Subcutaneous adipose tissue (tissue), 4 donors: ENCODE data around the gene ARL4A. TPM values are rescaled to one million over a fixed set of nuclear protein-coding genes. Genes with fewer than 3 reads are reported as not detected.

Experiments
- CTCF ChIP-seq: fragments of 450-650 bp; IDR thresholded peaks from one replicate; pipeline ENCODE4 v1.5.1; 2016; ENCODE audit warnings: low read depth, mild to moderate bottlenecking, control low read depth, antibody characterized with exemption, moderate library complexity
- total RNA-seq, 4 donors: library from RNA; depleted of rRNA; stranded (reverse); fragments of >200 nt; gene quantifications; one replicate each; pipeline ENCODE4 v1.1.0, GENCODE V29; 2016

The ARL4A gene
- total RNA-seq, 4 donors from 2014 or later = 38.8 to 47.1 (median 43.4) TPM

- TF ChIP-seq CTCF = no peak
Observed at GRCh38 chr7:12643001-12643643, 44.3 kb upstream of the ARL4A start.

DNA sequence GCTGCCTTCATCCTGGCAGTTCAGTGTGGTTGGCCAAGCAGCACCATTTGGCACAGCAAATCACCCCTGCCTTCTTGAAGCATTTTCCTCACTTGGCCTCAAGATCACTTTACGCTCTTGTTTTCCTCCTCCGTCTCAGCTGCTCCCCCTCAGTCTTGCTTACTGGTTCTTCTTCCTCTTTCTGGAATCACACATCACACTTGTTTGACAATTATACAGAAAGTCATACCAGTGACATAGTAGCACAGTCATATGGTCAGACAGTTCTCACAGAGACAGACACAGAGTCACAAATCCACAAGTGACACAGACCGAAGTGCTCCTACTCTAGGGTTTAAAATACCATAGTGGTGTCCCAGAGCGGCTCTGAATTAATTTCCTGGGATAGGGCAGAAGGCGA, 43.8 kb upstream of the ARL4A start:
- no peak for TF ChIP-seq CTCF

- TF ChIP-seq CTCF = no peak
Observed at GRCh38 chr7:12646139-12646538, 41.3 kb upstream of the ARL4A start.

GRCh38 chr7:12647364-12648219, 39.8 kb upstream of the ARL4A start:
- no peak for TF ChIP-seq CTCF

GRCh38 chr7:12648704-12649261, 38.6 kb upstream of the ARL4A start:
- TF ChIP-seq CTCF = no peak

DNA sequence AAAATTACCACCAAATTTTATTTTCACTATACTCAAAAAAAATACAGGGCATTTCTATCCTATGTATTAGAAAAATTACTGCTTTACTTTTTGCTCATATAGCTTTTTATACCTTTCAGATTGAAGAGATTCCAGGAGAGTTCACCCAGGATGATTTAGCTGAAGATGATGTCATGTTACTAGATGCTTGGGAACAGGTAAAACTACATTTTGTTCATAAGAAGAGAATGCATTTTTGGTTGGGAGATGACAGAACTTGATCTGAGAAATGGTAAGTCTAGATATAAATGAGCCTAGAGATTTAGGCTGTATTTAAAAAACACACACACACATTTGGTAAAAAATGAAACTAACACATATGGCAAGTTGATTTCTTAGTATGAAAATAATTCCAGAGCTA, 38.1 kb upstream of the ARL4A start:
- TF ChIP-seq CTCF = no peak

- TF ChIP-seq CTCF = no peak
Observed at GRCh38 chr7:12650080-12650479, 37.4 kb upstream of the ARL4A start.
